Gastrocnemius medialis (tissue), 4 donors: ENCODE data around the gene PPFIBP2.

Experiments used
- CTCF ChIP-seq, 5 experiments: fragments of 450-650 bp in 3 of 5; fragments of 200-600 bp in 2 of 5; sonication (generic) in 2 of 5; IDR thresholded peaks in 4 of 5; conservative IDR thresholded peaks in 1 of 5; 1 replicate in 4 of 5; 2 replicates in 1 of 5; pipeline ENCODE4 v1.5.1; 2016 to 2019; ENCODE audit warnings: antibody characterized with exemption in 5 of 5, mild to moderate bottlenecking in 3 of 5, moderate library complexity in 3 of 5
- POLR2A ChIP-seq, 2 donors: fragments of 450-650 bp; IDR thresholded peaks; one replicate each; pipeline ENCODE4 v1.6.1; 2017; ENCODE audit warnings: antibody characterized with exemption in 2 of 2, mild to moderate bottlenecking in 2 of 2, moderate library complexity in 2 of 2

GRCh38 chr11:7667460-7667859 lies 153.7 kb downstream of the PPFIBP2 start:
- TF ChIP-seq POLR2A (IDR thresholded peaks at IDR 0.05) (no peak), CTCF (IDR thresholded peaks at IDR 0.05 in 4 of 5, conservative IDR thresholded peaks at IDR 0.05 in 1 of 5) (no peak)
